GM10248 (cell line): Measurements from ENCODE around the gene OR9G1.

Experiments used
- CTCF ChIA-PET: fragments of 300-600 bp; sonication (Branson Sonifier 250); formaldehyde crosslinking; extraction: SDS; loops from one replicate; lab custom pipeline; 2021; ENCODE audit warnings: antibody characterized with exemption; lab: Yijun Ruan, JAX
- POLR2A ChIA-PET: fragments of 350-650 bp; sonication (Branson Sonifier 250); formaldehyde crosslinking; extraction: SDS; loops from one replicate; lab custom pipeline; 2020; ENCODE audit warnings: antibody characterized with exemption; lab: Yijun Ruan, JAX
- DNase-seq: peaks from one replicate; pipeline ENCODE4 v3.0.0; 2012; ENCODE audit errors: extremely low spot score
- CTCF ChIP-seq: IDR thresholded peaks from 2 replicates; pipeline ENCODE4 v1.5.1; 2012; ENCODE audit warnings: mild to moderate bottlenecking, low read depth; ENCODE audit errors: extremely low read depth, missing control alignments, control extremely low read depth

The OR9G1 gene

GRCh38 chr11:56720513-56720912, 21.6 kb downstream of the OR9G1 start:
- no peak for TF ChIP-seq CTCF
- ChIA-PET CTCF (no interaction called here), POLR2A (no interaction called here)
- DNase-seq: no peak

GRCh38 chr11:56740107-56740506, 41.2 kb downstream of the OR9G1 start:
- ChIA-PET POLR2A (no interaction called here), CTCF (no interaction called here)
- DNase-seq: no peak
- TF ChIP-seq CTCF: no peak

- no peak for TF ChIP-seq CTCF
- CTCF ChIA-PET: no interaction called here
- no peak for DNase-seq
- POLR2A ChIA-PET: no interaction called here
These were observed 42.0 kb downstream of the OR9G1 start for GRCh38 chr11:56740886-56741285.

GRCh38 chr11:56748597-56748996, 49.7 kb downstream of the OR9G1 start, which contains the start of gene OR9G4:
Gene OR9G4, minus strand, starts transcription at chr11:56748697. Its CDS starts 4,931 bp downstream, at chr11:56743766.
- TF ChIP-seq CTCF: no peak
- DNase-seq: no peak
- ChIA-PET CTCF (no interaction called here), POLR2A (no interaction called here)

- CTCF ChIA-PET: no interaction called here
- DNase-seq: no peak
- POLR2A ChIA-PET: no interaction called here
- TF ChIP-seq CTCF: no peak
These were observed 51.3 kb downstream of the OR9G1 start for GRCh38 chr11:56750190-56750589.

- TF ChIP-seq CTCF: no peak
- CTCF ChIA-PET: no interaction called here
- POLR2A ChIA-PET: no interaction called here
- DNase-seq: no peak
These were observed 52.6 kb downstream of the OR9G1 start for GRCh38 chr11:56751480-56751879.
